Stimulated activated CD8-positive, alpha-beta memory T cell treated with anti-CD3 and anti-CD28 coated beads, Interleukin-15, amount 100 ng/mL, for 24 hours (primary cell): Measurements from ENCODE around the gene SP100.
"Not testable (repeated sequence)": the region's sequence is repeated elsewhere in the genome, so short reads cannot be mapped to it uniquely, and the experiment has no call there.

Experiments
- DNase-seq: peaks from one replicate; pipeline ENCODE4 v3.0.0-alpha.2; 2020; ENCODE audit warnings: low read depth

SP100 gene

DNA sequence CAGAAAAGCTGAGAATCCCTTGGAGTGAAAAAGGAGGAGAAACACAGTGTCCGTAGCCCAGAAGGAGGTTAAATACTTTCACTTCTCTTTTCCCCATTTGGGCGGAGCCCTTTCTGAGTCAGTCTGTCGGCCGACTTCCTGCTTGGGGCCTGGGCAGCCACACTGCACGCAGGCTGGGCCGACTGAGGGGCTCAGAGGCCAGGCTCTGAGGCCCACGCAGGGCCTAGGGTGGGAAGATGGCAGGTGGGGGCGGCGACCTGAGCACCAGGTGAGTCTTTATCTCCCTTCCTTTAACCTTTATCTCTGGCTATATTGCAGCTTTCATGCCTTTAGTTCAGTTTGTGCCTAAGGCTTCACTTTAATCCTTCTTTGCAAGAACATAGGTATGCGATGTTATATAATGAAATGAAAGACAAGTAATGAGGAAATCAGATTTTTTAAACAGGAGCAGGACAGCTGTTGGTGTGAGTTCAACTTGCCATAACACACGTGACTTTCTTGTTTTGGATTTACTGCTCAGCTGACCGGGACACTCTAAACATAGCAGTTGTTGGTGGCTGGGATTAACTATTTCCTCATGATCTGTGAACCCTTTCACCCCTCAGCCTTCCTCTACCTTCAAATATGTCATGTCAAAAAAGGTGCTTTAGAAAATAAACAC, at the start of gene SP100:
Gene SP100 (plus strand): TSS at position 141 of the 661 bp plus-strand sequence. CDS start 96 bp downstream, at position 237.
- DNase-seq, result no peak

DNA sequence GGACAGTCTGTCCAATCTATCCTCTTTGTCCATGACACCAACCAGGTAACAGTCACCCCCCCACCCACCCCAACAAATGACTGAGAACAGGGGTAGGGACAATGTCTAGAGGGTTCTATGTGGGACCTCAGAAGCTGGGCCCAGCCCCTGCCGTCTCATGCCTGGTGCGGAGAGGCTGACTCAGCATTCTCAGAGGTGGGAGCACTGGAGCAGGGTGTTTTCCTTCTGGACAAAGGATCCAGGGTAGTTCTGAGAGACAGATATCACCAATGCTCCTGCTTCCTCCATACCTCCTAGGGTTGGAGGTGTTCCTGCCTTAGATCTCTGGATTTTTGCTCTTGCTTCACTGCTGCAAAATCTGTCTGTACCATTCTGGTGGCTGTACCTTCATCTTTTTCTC, 33.9 kb upstream of the SP100 start:
- no peak for DNase-seq

DNA sequence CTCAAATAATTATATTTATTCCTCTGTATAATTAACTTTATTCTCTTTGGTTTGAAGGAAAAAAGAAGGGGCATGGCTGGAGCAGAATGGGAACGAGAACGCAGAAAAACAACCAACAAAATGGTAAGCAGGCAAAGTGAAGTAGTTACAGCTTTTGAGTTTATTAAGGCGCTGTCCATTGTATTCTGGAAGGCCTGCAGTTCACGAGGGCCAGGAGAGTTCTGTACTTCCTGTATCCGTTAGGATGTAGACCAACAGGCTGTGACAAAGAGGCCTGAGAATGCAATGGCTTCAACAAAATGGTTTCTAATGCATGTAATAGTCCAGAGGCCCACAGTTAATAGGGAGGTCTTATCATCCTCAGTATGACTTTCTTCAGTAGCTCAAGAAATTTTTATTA, 32.5 kb upstream of the SP100 start:
- DNase-seq, result no peak

GRCh38 chr2:230384986-230385385, 31.0 kb upstream of the SP100 start:
- no peak for DNase-seq

GRCh38 chr2:230394301-230394700, 21.7 kb upstream of the SP100 start:
- DNase-seq, result no peak

DNA sequence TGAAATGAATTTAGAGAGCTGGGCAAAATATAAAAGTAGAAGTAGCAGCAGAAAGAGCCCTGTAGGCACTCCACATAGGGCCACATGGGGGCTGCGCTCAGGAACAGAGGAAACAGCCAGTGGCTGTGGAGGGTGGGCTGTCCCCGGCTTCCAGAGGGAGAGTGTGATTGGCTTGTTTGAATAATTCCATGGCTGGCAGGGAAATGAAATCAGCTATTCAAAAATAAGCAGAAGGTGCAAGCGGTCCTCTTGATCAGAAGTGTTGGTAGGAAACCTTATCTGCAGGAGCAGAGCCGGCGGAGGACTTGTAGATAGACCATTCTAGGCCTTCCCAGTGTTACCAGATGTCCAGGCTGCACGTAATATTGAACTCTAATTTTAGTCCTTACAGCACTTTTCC, 17.3 kb upstream of the SP100 start:
- not testable (repeated sequence) for DNase-seq

DNA sequence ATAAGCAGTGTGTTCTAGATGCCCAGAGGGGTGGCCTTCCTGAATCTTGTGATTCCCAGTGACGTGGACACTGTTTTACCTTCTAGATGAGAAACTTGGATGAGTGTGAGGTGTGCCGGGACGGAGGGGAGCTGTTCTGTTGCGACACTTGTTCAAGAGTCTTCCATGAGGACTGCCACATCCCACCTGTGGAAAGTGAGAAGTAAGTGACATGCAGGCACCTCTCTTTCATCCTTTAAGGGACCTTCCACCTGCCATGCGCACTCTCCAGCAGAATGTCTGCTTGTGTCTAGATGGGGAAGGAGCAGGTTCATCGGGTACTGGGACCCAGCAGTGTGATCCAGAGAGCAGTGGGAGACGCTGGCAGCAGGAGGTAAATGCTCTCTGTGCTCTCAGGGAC, 16.0 kb upstream of the SP100 start:
- DNase-seq, result no peak

DNA sequence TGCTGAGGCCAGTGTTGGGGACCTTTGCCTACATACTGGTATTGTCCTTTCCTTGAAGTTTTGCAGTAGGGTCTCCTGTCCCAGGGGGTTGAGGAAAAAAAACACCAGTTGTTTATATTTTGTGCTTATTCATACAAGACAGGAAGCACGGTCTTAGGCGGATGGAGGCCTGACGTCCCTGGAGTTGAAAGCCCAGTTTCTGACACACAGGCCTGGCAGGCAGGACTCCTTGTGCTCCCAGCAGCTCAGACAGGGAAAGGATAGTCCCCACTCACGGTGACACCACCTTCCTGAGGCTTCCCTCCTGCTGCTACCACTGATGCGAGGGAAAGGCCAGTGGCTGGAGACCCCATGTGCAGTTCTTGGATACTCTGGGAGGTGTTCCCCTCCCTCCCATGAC, 15.5 kb upstream of the SP100 start:
- DNase-seq, result no peak

GRCh38 chr2:230401026-230401425, 15.0 kb upstream of the SP100 start:
- not testable (repeated sequence) for DNase-seq

GRCh38 chr2:230403746-230404145, 12.3 kb upstream of the SP100 start:
- no peak for DNase-seq

DNA sequence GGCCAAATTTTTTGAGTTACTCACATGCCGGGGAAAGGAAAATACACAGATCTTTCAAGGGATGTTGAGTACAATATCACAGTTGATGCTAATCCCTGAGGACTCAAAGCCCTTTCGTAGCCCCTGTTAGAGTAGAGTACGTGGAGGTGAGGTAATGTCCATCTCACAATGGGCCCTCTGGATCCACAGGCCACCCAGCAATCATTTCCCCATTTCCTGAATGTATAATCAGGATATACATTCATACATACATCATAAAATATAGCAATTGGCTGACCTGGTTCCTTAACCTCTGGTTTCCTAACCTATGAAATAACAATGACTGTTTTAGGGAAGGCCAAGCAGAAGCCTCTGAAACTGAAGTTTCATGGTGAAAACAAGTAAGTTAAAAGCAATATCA, 10.2 kb upstream of the SP100 start:
- DNase-seq, result no peak

DNA sequence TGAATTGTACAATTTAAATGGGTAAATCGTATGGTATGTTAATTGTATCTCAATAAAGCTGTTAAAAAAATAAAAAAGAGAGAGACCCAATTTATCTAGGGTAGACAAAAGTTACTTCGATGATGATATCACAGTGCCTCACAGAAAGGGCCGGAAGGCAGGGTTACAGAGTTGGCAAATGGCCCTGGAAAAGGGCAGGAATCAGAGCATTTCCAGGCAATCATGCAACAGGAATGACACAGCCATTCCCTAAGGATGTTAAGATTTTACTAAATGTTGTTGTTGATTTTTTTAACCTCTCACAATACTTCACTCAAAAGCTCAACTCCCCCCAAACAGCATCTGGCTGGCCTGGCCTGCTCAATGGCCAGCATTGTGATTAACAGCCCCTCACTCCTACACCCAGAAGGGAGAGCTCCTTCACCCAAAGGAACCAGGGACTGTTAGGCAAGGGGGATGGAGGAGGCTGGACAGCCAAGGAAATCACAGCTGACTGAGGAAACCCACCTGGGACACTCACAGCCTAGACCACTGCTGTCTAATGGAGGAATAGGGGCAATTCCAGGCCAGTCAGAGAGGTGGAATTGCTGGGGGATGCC, 7.7 kb upstream of the SP100 start:
- no peak for DNase-seq

GRCh38 chr2:230409316-230409715, 6.7 kb upstream of the SP100 start:
- not testable (repeated sequence) for DNase-seq

DNA sequence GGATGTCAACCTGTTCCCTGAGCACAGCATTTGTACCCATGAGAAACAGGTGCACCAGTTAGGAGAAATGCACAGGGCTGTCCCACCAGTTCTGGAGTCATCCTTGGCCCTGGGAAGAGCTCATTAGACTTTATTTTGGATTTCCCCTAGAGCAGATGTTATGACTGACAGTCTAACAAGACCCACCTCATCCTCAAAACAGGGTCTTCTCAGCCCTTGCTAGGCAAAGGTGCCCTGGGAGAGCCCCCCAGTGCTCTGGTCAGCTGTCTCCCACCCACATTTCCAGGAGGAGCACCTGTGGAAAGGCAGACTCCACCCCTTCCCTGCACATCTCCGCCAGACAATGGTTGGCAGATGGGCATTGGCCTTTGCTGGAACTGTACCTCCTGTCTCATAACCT, 5.7 kb upstream of the SP100 start:
- no peak for DNase-seq

DNA sequence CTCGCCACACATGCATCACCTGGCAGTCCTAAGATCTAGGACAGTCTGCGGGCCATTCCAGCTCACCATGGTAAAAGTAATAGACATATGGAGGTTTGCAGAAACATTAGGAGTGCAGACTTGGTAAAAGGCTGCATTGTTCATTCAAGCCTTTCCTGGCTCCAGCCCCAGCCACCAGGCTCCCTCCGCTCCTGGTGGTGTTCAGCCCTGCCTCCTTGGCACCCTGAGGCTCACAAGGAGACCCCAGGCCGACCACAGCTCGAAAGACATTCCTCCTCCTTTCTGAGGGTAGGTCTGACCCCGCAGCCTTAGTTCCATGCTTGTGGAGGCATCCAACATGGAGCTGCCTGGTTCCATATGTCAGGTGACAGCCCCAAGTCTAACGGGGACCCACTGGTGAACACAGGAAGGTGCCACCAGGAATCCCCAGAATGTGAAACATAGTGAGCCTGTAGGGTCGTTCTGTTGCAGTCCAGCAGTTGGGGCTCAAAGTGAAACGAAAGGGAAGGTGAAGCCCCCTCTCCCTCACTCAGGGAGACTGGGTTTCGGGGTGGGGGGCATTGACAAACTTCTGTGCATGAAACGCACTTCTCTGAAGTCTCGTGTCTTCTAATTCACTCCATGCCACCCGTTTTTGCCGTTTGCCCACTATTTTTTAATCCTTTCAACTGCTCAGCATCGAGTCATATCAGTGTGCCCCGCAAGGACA, 5.0 kb upstream of the SP100 start:
- DNase-seq, result no peak

DNA sequence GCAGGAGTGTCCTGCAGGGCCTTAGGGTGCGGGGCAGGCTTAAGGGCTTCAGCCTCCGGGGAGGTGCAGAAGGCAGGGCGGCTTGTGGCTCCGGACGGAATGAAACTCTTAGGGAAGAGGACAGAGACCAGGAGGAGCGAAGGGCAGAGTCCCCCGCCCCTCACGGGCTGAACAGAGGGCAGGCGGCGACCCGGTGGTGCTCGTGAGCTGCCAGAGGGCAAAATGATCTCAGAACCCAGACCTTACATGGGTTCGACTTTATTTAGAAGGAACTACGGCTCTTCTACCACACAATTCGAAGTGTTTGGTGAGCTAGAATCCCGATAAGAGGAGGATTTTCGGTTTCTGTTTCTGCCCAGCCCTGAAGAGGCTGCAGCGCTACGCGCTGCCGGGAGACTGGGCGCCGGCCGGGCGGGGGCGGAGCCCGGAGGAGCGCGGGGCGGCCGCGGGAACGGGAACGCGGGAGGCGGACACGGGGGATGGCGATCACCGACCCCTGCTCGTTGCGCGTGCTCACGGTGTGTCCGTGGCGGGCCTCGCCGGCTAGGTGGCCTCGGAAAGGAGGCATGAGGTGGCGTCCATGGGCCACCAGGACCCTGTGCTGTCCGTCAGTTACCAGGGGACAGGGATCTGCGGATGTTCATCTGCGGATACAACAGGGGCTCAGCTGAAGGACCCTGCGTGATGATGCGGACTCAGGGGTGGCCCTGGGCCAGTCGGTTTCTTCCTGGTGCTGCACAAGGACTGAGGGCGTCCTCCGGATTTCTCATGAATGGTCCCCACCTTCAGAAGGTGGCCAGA, 4.2 kb upstream of the SP100 start:
- DNase-seq, result no peak

GRCh38 chr2:230412371-230412711, 3.7 kb upstream of the SP100 start:
- DNase-seq, result no peak

DNA sequence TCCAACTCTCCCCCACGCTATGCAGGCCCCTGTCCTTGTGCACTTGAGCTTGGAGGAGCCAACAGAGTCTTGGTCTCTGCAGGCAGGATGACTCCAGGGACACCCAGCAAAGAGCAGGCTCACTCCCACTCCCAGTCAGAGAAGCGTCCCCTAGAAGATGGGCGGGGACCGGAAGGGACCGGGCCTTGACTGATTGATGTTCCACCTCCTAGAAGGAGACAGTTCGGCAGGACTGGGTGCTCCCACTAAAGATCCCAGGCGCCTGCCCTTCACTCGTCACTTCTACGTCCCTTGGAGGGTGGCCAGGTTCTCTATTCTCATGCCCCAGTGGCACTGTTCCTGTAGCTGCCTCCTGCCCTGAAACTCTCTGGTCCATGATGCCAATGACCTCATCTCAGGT, 3.2 kb upstream of the SP100 start:
- DNase-seq, result no peak

- no peak for DNase-seq
Measured at GRCh38 chr2:230413479-230413878, 2.5 kb upstream of the SP100 start.

GRCh38 chr2:230414302-230414701, 1.7 kb upstream of the SP100 start:
- no peak for DNase-seq

- DNase-seq, result no peak
Measured at GRCh38 chr2:230417436-230417835, 1.4 kb downstream of the SP100 start.

DNA sequence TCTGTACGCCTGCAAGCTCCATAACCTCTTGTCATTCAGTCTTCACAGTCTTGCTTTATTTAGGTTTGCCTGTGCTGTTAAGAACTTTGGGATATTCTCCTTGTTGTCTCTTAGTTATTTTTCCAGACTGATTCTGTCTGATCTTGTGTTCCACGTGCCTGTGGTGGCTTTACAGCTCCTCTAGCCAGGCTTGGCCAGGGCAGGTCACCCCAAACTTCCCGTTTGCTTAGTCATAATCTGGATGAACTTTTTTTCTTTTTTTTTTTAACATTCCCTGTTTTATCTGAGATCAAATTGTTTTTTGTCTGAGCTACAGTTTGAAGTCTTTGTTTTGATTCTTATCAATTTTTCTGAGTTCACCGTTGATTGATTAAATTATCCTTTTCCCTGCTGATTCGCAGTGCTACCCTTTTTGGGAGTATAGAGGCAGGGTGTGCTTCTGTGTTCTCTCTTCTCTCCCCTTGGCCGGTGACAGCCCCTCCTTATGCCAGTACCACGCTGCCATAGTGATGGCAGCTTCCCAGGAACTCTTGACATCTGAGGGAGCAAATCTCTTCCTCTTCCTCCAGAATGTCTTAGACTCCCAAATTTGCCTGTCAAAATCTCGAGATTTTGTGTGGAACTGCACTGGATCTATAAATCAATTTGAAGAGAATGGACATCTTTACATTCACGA, 2.5 kb downstream of the SP100 start:
- DNase-seq, result no peak
